ENCODE results near the gene ROBO1. TPM values are rescaled to one million over a fixed set of nuclear protein-coding genes. Genes with fewer than 3 reads are reported as not detected.

The ROBO1 gene
- total RNA-seq, 1 experiment from 2014 or later, result 73.4 TPM

- no peaks in the 10 kb centered on the region for H3K36me3 ChIP-seq
- H3K27me3 ChIP-seq, result no peaks in the 10 kb centered on the region
- no peaks in the 10 kb centered on the region for H3K9me3 ChIP-seq (replicated peaks)
- no peak overlapping the region for H3K27ac ChIP-seq
- H3K4me3 ChIP-seq, result no peak overlapping the region
- DNase-seq, result no peak
- no peaks in the 10 kb centered on the region for H3K4me1 ChIP-seq
Observed at GRCh38 chr3:78827618-78828017, 940.2 kb downstream of the ROBO1 start.

DNA sequence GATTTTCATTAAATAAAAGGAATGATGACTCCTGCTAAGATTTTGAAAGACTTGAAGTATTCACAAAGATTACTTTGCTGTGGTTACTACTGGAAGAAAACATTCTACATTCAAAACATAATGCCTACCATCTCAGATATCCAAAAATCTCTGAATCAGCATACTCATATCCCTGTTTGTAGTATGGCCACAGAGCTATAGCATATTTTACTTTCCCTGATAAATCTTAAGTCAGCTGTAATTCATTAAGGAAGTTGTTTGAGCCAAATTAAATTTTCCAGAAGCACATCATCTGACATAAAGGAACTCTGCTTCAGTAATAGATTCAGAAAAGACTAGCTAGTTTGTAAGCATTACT, 942.0 kb downstream of the ROBO1 start:
- H3K36me3 ChIP-seq, result no peaks in the 10 kb centered on the region
- H3K27me3 ChIP-seq, result no peaks in the 10 kb centered on the region
- no peaks in the 10 kb centered on the region for H3K9me3 ChIP-seq (replicated peaks)
- no peak overlapping the region for H3K27ac ChIP-seq
- no peaks in the 10 kb centered on the region for H3K4me1 ChIP-seq
- no peak for DNase-seq
- H3K4me3 ChIP-seq, result no peak overlapping the region

GRCh38 chr3:78825118-78825857, 942.5 kb downstream of the ROBO1 start:
- Histone ChIP-seq H3K27me3 (no peaks in the 10 kb centered on the region), H3K27ac (no peak overlapping the region), H3K4me3 (no peak overlapping the region), H3K36me3 (no peaks in the 10 kb centered on the region), H3K4me1 (no peaks in the 10 kb centered on the region), H3K9me3 (replicated peaks) (no peaks in the 10 kb centered on the region)
- no peak for DNase-seq

GRCh38 chr3:78823859-78824258, 943.9 kb downstream of the ROBO1 start:
- Histone ChIP-seq H3K9me3 (replicated peaks) (no peaks in the 10 kb centered on the region), H3K27ac (no peak overlapping the region), H3K36me3 (no peaks in the 10 kb centered on the region), H3K4me1 (no peaks in the 10 kb centered on the region), H3K4me3 (no peak overlapping the region), H3K27me3 (no peaks in the 10 kb centered on the region)
- DNase-seq, result no peak

GRCh38 chr3:78823434-78823833, 944.4 kb downstream of the ROBO1 start:
- no peaks in the 10 kb centered on the region for H3K4me1 ChIP-seq
- H3K27me3 ChIP-seq, result no peaks in the 10 kb centered on the region
- no peaks in the 10 kb centered on the region for H3K36me3 ChIP-seq
- no peak for DNase-seq
- H3K27ac ChIP-seq, result no peak overlapping the region
- no peak overlapping the region for H3K4me3 ChIP-seq
- H3K9me3 ChIP-seq (replicated peaks), result no peaks in the 10 kb centered on the region

GRCh38 chr3:78822726-78823125, 945.1 kb downstream of the ROBO1 start:
- Histone ChIP-seq H3K36me3 (no peaks in the 10 kb centered on the region), H3K27ac (no peak overlapping the region), H3K4me1 (no peaks in the 10 kb centered on the region), H3K4me3 (no peak overlapping the region), H3K9me3 (replicated peaks) (no peaks in the 10 kb centered on the region), H3K27me3 (no peaks in the 10 kb centered on the region)
- DNase-seq, result no peak

GRCh38 chr3:78820542-78820941, 947.3 kb downstream of the ROBO1 start:
- no peaks in the 10 kb centered on the region for H3K36me3 ChIP-seq
- no peak overlapping the region for H3K4me3 ChIP-seq
- H3K9me3 ChIP-seq (replicated peaks), result no peaks in the 10 kb centered on the region
- H3K4me1 ChIP-seq, result no peaks in the 10 kb centered on the region
- H3K27me3 ChIP-seq, result no peaks in the 10 kb centered on the region
- H3K27ac ChIP-seq, result no peak overlapping the region
- DNase-seq, result no peak

GRCh38 chr3:78818161-78818985, 949.4 kb downstream of the ROBO1 start:
- Histone ChIP-seq H3K27me3 (no peaks in the 10 kb centered on the region), H3K27ac (no peak overlapping the region), H3K4me1 (no peaks in the 10 kb centered on the region), H3K36me3 (no peaks in the 10 kb centered on the region), H3K4me3 (no peak overlapping the region), H3K9me3 (replicated peaks) (no peaks in the 10 kb centered on the region)
- DNase-seq, result no peak

GRCh38 chr3:78814893-78815562, 952.8 kb downstream of the ROBO1 start:
- Histone ChIP-seq H3K27ac (no peak overlapping the region), H3K36me3 (no peaks in the 10 kb centered on the region), H3K27me3 (no peaks in the 10 kb centered on the region), H3K9me3 (replicated peaks) (no peaks in the 10 kb centered on the region), H3K4me3 (no peak overlapping the region), H3K4me1 (no peaks in the 10 kb centered on the region)
- DNase-seq, result no peak

DNA sequence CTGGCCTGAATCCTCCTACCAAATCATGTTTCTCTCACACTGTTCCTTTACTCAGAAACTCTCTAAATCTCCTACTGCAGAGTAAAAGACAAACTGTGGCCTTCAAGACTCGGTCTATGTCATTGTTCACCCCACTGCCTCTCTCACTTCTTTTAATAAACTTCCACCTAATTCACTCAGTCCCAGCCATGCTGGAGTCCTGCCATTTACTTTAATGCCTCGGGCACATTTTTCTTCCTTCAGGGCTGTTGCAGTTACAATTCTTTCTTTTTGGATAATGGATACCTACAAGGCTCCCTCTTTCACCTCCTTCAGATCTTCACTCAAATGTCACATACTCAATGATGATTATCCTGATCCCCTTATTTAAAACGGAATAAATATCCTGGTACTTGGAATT, 955.6 kb downstream of the ROBO1 start:
- no peaks in the 10 kb centered on the region for H3K27me3 ChIP-seq

DNA sequence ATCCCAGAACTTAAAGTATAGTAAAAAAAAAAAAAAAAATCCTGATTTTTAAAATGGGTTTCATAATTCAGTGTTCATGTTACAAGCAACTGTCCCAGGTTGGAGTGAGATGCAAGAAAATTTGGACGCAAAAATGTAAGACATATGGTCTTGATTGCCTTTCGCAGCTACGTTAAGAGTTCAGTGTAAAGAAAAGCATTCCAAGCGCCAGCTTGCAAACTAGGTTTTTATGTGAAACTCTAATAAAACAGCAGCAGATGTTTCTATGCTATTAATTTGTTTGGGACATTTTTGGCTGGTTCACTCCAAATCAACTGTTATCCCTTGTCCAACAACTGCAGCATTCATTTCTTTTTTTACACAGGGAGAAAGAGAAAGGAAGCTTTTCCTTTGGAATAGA, 957.8 kb downstream of the ROBO1 start:
- no peaks in the 10 kb centered on the region for H3K9me3 ChIP-seq (replicated peaks)
- DNase-seq, result no peak
- H3K27me3 ChIP-seq, result no peaks in the 10 kb centered on the region
- no peaks in the 10 kb centered on the region for H3K36me3 ChIP-seq
- H3K4me3 ChIP-seq, result no peak overlapping the region
- no peaks in the 10 kb centered on the region for H3K4me1 ChIP-seq
- H3K27ac ChIP-seq, result no peak overlapping the region

More for the DNA sequence above, 955.6 kb downstream of the ROBO1 start:
- Histone ChIP-seq H3K4me3 (no peak overlapping the region), H3K36me3 (no peaks in the 10 kb centered on the region), H3K4me1 (no peaks in the 10 kb centered on the region), H3K9me3 (replicated peaks) (no peaks in the 10 kb centered on the region), H3K27ac (no peak overlapping the region)
- DNase-seq, result no peak

- H3K9me3 ChIP-seq (replicated peaks), result no peaks in the 10 kb centered on the region
- 0 out of 2 replicates have a peak, but pooled peaks cover 3% of the 10 kb centered on the region for H3K4me1 ChIP-seq
- no peak overlapping the region for H3K27ac ChIP-seq
- peak in 1 of 2 experiments; percentile 14 for DNase-seq
- no peaks in the 10 kb centered on the region for H3K27me3 ChIP-seq
- no peak overlapping the region for H3K4me3 ChIP-seq
- no peaks in the 10 kb centered on the region for H3K36me3 ChIP-seq
Observed at GRCh38 chr3:78804251-78805037, 963.4 kb downstream of the ROBO1 start.

- no peaks in the 10 kb centered on the region for H3K9me3 ChIP-seq (replicated peaks)
- H3K27me3 ChIP-seq, result no peaks in the 10 kb centered on the region
- no peak for DNase-seq
- no peak overlapping the region for H3K4me3 ChIP-seq
- H3K36me3 ChIP-seq, result no peaks in the 10 kb centered on the region
- 0 out of 2 replicates have a peak, but pooled peaks cover 3% of the 10 kb centered on the region for H3K4me1 ChIP-seq
- no peak overlapping the region for H3K27ac ChIP-seq
Observed at GRCh38 chr3:78802562-78802930, 965.3 kb downstream of the ROBO1 start.

GRCh38 chr3:78801926-78802561, 965.8 kb downstream of the ROBO1 start:
- H3K27ac ChIP-seq, result no peak overlapping the region
- no peak for DNase-seq
- H3K36me3 ChIP-seq, result no peaks in the 10 kb centered on the region
- no peak overlapping the region for H3K4me3 ChIP-seq
- H3K9me3 ChIP-seq (replicated peaks), result no peaks in the 10 kb centered on the region
- no peaks in the 10 kb centered on the region for H3K27me3 ChIP-seq
- H3K4me1 ChIP-seq, result 0 out of 2 replicates have a peak, but pooled peaks cover 3% of the 10 kb centered on the region

Measured in SJCRH30 (cell line).